ENCODE data around the gene RGS7BP.

Gene RGS7BP

DNA sequence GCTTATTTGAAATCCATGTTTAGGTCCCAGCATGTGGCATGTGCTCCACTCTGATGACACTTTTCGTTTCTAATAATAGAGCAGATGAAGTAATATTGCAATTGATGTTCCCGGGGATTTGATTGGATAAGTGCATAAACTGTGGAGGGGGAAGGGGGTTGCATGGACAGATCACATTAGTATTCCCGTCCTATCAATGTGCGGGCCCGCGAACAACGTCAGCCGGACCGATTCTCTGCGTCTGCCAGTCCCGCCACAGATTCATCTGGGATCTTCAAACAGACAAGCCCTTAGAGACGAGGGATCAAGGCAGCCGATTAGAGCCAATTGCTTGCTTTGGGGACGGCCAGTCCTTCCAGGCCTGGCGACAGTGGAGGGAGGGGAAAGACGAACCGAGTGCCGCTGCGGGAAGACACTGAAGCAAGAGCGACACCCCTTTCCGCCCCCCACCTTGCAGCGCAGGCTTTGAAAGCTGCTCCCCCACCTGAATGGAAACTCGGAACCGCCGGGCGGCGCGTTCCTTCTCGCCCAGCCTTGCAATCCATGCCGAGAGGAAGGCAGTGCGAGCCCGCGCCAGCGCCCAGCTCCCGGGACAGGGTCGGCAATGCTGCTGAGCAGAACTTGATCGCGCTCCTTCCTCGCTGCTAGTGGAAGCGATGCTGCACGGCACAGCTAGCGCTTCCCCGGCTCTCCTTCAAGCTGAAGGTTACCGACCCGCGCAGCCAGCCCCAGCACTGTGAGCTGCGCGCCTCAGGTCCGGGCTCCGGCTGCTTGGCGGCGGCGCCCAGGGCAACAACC is at the start of gene RGS7BP:
Gene RGS7BP, plus strand, starts transcription at position 247 of the 798 bp plus-strand sequence. CDS start 610 bp downstream, outside the sequence.
- ChIA-PET POLR2A (no interaction called here), CTCF (no interaction called here)
- no peak for DNase-seq (ENCODE audit: low read depth, low spot score)
- TF ChIP-seq, protein P1, sequence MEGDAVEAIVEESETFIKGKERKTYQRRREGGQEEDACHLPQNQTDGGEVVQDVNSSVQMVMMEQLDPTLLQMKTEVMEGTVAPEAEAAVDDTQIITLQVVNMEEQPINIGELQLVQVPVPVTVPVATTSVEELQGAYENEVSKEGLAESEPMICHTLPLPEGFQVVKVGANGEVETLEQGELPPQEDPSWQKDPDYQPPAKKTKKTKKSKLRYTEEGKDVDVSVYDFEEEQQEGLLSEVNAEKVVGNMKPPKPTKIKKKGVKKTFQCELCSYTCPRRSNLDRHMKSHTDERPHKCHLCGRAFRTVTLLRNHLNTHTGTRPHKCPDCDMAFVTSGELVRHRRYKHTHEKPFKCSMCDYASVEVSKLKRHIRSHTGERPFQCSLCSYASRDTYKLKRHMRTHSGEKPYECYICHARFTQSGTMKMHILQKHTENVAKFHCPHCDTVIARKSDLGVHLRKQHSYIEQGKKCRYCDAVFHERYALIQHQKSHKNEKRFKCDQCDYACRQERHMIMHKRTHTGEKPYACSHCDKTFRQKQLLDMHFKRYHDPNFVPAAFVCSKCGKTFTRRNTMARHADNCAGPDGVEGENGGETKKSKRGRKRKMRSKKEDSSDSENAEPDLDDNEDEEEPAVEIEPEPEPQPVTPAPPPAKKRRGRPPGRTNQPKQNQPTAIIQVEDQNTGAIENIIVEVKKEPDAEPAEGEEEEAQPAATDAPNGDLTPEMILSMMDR (IDR thresholded peaks at IDR 0.05; ENCODE audit: insufficient read depth, low read length, missing control alignments): no peak
- H3K4me3 ChIP-seq (ENCODE audit: low read depth, low read length): peak within 1 kb of the TSS; percentile 40

DNA sequence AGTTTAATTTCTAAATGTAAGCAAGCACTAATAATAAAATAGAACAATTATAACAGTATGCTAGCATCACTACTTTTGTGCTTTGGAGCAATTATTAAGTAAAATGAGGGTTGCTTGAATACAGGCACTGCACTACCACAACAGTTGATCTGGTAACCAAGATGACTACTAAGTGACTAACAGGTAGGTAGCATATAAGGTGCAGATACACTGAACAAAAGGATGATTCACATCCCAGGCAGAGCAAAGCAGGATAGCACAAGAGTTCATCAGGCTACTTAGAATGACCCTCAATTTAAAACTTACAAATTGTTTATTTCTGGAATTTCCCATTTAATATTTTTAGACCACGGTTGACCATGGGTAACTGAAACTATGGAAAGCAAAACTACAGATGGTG is 48.0 kb upstream of the RGS7BP start:
- ChIA-PET CTCF (no interaction called here), POLR2A (no interaction called here)

DNA sequence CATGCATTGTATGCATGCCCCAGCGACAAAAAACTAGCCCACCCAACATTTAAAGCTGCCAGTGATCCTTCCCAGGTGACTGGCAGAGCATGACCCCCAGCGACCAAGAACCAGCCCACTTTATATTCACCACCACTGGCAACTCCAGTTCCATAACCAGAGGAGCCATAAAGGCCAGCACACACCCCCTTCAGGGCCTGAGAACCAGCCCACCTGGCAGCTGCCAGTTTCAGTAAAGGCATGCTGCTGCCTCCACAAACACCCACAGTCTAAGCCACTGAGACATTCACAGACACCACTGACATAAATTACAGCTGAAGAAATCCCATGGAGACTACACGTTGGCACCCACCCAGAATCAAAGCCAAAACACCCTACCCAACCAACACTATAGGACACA is 46.9 kb upstream of the RGS7BP start:
- H3K4me3 ChIP-seq (ENCODE audit: low read depth, low read length): no peak overlapping the region
- TF ChIP-seq, protein P1 (IDR thresholded peaks at IDR 0.05; ENCODE audit: insufficient read depth, low read length, missing control alignments): no peak
- ChIA-PET CTCF (no interaction called here), POLR2A (no interaction called here)
- DNase-seq (ENCODE audit: low read depth, low spot score): no peak

More for the DNA sequence above, 48.0 kb upstream of the RGS7BP start:
- TF ChIP-seq, protein P1 (IDR thresholded peaks at IDR 0.05; ENCODE audit: insufficient read depth, low read length, missing control alignments): no peak
- H3K4me3 ChIP-seq (ENCODE audit: low read depth, low read length): no peak overlapping the region
- no peak for DNase-seq (ENCODE audit: low read depth, low spot score)

DNA sequence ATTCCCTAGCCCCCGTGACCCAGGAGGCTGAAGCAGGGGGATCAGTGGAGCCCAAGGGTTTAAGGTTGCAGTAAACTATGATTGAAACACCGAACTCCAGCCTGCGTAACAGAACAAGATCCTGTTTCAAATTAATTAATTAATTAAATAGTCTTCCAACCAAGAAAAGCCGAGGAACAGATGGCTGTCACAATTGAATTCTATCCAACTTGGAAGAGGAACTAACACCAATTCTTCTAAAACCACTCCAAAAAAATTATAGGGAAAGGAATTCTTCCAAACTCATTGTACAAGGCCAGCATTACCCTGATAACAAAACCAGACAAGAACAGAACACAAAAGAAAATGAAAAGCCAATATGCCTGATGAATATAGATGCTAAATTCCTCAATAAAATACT is 43.4 kb upstream of the RGS7BP start:
- no peak for DNase-seq (ENCODE audit: low read depth, low spot score)
- TF ChIP-seq, protein P1 (IDR thresholded peaks at IDR 0.05; ENCODE audit: insufficient read depth, low read length, missing control alignments): no peak
- ChIA-PET POLR2A (no interaction called here), CTCF (no interaction called here)
- H3K4me3 ChIP-seq (ENCODE audit: low read depth, low read length): no peak overlapping the region

DNA sequence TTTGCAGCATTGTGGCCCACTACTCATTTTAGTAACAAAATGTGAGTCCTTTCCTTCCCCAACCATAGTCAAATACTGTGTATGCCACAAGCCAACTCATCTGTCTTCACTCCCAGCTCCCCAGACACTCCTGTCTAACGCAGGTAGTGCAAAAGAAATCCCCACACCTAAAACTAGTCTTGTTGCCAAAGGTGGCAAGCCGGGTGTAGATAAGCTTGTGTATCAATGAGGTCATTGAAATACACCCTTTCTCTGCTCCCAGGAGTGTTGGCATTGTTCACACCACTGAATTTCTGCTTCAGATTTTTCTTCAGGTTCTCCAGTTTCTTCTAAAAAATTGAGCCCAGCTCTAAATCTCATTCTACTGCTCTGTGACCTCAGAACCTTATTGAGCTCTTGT is 19.7 kb upstream of the RGS7BP start:
- POLR2A ChIA-PET: no interaction called here
- TF ChIP-seq, protein P1 (IDR thresholded peaks at IDR 0.05; ENCODE audit: insufficient read depth, low read length, missing control alignments): no peak
- CTCF ChIA-PET: no interaction called here
- DNase-seq (ENCODE audit: low read depth, low spot score): no peak
- no peak overlapping the region for H3K4me3 ChIP-seq (ENCODE audit: low read depth, low read length)

DNA sequence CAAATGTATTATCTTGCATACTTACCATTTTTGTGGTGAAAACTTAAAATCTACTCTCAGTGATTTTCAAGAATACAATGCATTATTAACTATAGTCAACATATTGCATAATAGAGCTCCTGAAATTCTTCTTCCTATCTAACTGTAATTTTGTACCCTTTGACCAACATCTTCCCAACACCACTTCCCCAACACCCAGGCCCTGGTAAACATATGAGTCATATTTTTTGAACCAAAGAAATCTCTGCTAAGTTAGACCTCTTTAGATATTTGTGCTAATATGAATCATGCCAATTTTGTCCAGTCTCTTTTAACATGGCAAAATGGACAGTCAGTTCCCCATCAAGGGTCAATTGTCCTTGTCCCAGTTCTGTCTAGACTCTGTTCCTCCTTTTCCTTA is 18.5 kb upstream of the RGS7BP start:
- CTCF ChIA-PET: no interaction called here
- TF ChIP-seq, protein P1 (IDR thresholded peaks at IDR 0.05; ENCODE audit: insufficient read depth, low read length, missing control alignments): no peak
- no peak for DNase-seq (ENCODE audit: low read depth, low spot score)
- POLR2A ChIA-PET: no interaction called here
- H3K4me3 ChIP-seq (ENCODE audit: low read depth, low read length): no peak overlapping the region

All from AG04449 (cell line).